GM18520 (cell line): ENCODE data around the gene TM9SF3.
A peak's percentile ranks its signal among the peaks of the same experiment; 100 is the strongest.

Experiments used
- ATAC-seq: cut with Tn5 transposase; IDR thresholded peaks from one replicate; pipeline ENCODE4 v1.9.1; 2021; ENCODE audit not compliant: unreplicated experiment

The TM9SF3 gene

DNA sequence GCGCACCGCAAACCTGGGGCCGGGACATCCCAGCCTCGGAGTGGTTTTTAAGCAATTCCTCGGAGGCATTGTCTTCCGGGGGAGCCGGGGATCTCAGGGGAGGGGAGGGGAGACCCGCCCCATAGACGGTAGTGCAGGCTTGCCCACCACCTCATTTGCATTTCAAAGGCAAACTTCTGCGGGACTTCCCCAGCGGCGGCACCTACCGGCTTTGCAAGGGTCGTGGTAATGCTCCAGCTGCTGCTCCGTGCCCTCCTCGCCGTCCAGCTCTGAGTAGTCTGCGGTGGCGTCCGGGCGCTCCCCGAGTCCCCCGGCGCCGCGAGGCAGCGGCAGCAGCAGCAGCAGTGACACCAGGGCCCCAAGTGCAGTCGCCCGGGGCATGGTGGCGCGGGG is 73.5 kb downstream of the TM9SF3 start:
- ATAC-seq: peak; percentile 26

DNA sequence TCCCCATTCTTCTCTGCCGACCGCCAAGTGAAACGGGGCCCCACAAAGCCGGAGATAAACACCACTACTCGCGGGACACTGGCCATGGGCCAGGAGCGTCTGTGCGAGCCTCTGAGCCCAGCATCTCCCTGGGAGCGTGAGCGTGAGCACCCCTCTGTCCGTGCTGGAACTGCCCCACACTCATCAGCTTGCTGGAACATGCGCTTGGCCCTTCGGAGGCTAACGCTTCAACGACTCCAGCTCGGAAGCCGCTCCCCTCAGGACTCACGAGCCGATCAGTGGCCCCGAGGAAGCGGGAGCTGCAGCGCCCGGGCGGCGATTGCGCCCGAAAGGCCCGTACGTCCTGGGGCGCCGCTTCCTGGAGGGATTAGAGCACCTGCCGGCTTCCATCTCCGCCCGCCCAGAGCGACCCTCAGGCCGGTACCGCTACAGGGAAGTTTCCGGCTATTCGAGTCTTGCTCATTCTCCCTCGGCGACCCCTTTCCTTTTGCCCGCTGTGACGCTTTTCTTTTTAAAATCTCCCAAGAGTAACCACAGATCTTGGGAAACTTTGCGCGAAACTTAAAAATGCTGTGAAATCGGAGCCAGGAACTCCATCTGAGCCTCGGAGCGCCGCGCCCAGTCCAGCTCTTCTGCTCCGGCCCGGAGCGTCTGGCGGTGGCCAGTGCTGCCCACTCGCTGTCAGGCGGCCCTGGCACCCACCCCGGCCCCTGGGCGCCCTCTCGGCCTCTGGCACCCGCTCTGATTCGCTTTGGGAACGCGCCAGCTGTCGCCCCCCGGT is 74.1 kb downstream of the TM9SF3 start:
- ATAC-seq: no peak

DNA sequence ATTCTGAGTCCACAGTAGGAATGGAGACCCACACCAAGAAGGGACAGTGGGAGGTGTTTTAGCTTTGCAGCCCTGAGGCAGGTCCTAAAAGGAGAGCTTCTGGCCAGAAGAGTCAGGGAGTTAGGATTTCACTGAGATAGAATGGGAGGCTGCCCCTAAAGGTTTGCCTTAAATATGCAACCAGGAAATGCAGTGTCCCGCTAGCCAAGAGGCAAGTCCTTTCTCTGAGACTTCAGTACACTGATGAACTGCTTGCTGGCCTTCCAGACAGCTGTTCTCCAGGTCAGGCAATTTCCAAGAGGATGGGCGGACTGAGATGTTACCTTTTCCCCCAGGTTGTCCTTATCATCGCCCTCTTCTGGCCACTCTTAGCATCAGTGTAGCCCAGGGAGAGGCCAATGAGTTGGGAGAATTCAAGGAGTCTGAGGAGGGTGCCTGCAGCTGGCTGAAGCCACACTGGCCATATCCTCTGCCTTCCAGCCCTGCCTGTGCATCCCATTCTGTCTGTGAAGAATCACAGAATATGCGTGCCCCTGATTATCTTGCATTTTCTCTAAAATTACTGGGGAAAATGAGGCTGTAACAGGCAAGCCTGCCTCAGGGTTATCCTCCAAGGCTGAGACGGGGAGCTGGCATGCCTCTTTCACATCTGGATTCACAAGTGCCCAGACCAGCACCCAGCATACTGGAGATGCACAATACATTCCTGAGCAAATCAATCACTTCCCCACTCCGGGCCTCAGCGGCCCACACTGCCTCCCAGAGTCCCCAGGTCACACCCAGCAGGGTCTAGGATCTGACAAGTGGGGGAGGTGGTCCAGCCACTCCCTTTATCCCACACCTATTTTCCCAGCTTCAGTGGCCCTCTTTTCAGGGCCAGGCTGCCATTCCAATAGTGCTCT is 75.5 kb downstream of the TM9SF3 start:
- no peak for ATAC-seq

DNA sequence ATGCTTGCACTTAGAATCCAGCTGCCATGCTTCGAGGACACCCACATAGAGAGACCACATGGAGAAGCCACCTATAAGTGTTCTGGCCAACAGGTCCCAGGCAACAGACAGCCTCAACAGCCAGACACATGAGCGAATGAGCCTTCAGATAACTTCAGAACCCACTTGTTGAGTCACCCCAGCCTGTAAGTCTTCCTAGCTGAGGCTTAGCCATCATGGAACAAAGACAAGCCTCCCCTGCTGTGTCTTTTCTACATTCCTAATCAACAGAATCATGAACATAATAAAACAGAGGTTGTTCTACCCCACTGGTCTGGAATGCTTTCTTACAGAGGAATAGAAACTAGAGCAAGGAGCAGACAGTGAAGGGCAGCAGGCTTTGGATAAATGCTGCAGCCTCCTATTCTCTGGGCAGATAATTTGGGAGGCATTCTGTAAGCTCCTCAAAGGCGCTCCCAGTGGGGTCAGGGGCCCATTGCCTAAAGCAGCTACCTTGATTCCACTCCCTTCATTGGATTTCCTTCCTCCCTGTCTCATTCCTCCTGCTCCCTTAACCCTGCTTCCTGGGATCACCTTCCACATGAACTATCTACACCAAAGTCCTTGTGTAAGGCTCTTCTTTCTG is 77.7 kb downstream of the TM9SF3 start:
- ATAC-seq: no peak

DNA sequence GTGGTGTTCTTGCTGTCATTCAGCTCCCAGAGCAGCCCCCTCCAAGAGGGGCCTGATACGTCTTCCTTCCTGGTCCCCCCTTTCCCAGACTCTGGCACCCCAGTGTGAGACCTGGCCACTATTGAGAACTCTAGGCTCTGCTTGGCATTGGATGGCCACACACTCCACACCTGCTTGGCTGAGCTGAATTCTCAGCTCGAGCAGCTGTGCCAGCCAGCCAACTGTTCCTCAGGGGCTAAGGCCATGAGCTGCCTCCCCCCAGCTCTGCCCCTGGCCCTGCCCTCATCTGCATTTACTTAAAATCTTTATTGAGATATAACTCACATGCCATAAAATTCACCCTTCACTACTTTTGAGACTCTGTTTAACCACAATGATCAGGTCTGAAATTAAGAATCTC is 79.8 kb downstream of the TM9SF3 start:
- no peak for ATAC-seq

DNA sequence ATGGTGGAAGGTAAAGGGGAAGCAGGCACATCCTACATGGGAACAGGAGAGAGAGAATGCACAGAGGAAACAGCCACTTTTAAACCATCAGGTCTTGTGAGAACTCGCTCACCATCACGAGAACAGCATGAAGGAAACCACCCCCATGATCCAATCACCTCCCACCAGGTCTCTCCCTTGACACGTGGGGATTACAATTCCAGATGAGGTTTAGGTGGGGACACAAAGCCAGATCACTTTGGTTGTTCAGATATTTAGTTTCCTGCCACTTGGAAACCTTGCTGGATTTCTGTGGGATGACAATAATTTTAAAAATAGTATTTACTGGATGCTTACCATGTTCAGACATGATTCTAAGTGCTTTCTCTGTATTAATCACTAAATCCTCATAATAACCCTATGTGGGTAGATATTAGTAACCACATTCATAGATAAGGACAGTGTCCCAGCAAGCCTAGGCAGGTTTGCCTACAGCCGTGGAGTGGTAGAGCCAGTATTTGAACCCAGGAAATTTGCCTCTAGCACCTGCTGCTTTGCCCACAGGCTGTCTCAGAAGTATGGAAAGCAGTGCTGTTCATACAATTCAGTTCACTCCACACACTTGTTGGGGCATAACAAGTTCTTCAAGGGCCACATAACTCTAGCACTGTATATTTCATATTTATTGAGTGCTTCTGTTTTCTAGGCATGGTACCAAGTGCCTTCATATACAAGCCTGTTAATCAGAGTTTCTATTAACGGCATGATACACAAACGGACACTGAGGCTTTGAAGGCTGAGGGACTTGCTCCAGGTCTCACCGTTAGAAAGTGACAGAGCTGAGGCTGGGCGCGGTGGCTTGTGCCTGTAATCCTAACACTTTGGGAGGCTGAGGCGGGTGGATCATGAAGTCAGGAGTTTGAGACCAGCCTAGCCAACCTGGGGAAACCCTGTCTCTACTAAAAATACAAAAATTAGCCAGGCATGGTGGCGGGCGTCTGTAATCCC is 81.4 kb downstream of the TM9SF3 start:
- ATAC-seq: no peak

DNA sequence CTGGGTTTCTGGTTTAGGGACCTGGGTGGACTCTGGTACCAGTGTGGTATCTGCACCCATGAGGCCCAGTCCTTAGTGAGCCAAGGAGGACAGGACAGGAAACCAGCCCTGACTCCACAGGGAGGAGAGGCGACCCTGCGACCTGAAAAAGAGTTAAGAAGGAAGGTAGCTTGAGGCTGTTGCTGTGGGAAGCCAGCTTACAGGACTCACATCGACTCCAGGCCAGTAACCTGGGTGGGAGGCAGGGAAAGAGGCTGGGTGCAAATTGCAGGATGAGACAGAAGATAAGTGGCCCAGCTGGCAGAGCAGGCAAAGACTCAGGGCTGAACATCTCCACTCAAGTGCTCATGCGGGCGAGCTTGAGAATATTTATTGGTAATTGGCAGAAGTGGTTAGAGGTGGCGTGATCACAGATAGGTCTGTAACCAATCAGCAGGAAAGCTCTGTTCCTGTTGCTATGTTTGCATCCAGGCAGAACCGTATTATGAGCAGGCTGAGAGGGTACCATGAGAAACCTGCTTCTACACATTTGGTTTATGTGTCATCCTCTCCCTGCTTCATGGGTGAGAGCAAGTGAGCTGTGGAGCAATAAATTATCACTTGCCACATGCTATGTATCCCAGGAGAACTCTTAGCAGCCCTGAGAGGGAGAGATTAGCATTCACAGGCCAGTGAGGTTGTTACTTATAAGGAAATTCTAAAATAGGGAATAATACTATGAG is 84.1 kb downstream of the TM9SF3 start:
- no peak for ATAC-seq

DNA sequence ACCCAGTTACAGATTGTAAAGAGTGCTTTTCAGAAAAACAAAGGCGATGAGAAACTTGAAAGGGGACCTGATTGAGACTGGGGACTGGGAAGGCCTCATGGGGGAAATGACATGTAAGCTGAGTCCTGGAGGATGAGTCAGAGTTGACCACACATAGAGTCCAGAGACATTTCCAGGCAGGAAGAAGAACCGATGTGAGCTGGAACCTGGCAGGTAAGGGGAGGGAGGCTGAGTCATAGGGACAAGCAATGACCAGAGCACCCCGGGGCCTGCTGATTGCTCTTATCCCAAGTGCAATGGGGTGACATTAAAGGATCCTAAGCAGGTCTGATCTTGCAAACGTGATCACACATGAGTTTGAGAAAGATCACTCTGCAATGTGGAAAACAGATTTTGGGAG is 84.8 kb downstream of the TM9SF3 start:
- no peak for ATAC-seq

DNA sequence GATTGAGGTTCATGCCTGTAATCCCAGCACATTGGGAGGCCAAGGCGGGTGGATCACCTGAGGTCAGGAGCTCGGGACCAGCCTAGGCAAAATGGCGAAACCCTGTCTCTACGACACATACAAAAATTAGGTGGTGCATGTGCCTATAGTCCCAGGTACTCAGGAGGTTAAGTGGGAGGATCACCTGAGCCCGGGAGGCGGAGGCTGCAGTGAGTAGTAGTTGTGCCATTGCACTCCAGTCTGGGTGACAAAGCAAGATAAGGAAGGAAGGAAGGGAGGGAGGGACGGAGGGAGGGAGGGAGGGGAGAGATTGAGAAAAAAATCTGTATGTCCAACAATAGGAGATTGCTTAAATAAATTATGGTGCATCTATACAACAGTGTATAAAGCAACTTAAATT is 86.3 kb downstream of the TM9SF3 start:
- no peak for ATAC-seq

DNA sequence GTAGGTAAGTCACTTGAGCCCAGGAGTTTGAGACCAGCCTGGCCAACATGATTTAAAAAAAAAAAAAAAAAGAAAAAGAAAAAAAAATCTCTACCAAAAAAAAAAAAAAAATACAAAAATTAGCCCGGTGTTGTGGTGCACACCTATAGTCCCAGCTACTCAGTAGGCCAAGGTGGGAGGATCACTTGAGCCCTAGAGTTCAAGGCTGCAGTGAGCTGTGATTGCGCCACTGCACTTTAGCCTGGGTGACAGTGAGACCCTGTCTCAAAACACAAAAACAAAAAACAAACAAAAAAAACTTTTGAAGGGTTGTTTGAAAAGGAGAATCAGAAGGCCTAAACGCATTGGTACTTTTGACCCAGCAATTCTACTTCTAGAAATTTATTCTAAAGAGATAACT is 86.8 kb downstream of the TM9SF3 start:
- no peak for ATAC-seq

DNA sequence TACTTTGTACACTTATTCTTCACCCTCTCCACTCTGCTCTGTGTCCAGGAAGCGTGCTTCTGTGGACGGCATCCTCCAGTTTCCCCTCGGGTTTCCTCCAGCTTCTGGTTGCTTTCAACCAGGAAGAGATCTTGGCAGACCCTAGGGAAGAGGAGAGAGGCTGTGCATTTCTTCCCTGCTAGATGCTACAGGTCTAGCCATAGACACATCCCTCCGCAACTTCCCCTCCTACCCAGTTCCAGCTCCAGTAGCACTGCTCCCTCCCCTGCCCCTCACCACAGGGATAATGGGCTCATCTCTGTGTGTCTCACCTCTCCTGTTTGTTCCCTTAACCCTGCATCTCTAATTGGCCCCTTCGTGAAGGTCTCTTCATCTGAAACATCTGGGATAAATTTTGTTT is 89.4 kb downstream of the TM9SF3 start:
- no peak for ATAC-seq

DNA sequence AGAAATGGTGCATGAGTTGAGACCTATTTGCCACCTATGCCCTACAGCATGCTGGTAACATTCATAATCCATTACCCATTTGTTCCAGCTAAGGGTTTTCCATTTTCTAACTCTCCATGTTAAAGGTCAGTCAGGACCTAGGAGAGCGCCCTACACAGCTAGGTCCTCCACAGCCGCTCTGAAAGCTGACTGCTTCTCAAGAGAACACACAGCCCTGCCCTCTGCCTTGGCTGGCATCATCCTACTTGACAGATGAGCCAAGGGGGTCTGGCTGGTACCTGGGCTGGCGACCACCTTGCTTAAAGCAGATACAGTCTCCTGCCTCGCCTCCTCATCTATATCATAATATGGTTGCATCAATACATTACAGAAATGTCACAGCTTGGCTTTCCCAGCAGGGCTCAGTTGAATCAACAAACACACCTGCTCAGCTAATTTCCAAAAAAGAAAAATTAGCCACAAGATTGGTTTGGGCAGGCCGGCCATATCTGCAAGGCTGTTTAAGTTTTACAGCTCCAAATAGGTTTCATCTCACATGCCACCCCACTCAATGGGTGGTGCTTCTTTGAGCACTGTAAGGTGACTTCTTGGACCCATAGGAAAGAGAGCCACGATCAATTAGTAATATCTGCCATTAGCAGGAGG is 90.4 kb downstream of the TM9SF3 start:
- no peak for ATAC-seq

DNA sequence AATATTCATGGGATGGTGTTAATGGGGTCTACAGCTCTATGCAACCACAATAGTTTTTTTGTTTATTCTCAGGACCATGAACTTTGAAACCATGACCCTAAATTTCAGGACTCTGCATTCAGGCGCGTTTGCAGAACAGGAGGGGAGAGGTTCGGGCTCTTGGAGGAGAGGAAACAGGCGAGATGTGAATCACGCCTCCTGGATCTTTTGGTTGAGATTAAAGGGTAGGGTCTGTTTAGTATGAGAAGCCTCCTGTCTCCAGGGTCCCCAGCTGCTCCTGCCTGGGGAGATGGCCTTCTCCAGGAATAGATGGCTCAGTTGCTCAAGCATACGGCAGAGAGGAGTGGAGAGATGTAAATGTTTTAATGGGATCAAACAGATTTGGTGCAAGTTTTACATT is 91.3 kb downstream of the TM9SF3 start:
- ATAC-seq: no peak

DNA sequence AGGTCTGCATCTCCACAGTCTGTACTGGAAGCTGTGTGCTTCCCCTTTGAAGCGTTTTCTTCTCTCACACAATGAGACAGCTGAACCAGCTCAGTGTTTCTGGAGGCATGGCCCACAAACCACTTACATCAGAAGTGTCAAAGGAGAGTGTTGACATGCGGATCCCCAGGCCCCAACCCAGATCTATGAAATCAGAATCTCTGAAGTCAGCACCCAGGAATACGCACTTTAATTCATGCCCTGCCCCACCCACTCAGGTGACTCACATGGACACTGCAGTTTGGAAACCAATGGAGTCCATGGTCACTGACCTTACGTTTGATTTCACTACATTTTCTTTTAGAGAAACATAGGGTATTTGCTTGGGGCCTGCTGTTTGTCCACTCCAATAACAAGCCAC is 92.1 kb downstream of the TM9SF3 start:
- no peak for ATAC-seq

DNA sequence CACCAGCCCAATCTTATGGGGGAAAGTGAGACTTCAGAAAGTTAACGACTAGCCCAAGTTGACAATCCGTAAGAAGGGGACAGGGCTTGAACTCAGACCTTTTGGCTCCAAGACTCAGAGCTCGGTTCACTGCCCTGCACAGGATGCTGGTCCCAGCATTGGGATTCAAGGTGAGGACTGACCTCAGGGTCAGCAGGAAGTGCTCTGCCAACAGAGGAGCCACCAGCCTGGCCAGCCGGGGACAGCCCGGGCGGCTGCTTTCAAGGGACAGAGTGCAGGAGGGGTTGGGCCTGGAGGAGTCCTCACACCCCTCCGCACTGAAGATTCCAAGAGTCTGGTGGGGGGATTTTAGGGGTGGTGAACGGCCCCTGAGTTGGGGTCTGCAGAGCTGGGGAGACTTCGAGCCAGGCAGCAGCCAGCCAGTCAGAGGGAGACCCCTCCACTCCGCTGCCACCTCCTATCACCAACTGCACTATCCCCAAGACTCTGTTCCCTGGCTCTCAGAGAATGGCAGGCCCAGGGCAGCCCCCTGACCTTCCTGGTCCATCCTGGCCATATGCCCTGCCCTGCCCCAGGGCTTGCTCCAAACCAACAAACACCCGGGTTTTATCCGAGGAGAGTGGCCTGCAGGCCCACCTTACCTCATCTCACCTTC is 92.8 kb downstream of the TM9SF3 start:
- ATAC-seq: no peak

DNA sequence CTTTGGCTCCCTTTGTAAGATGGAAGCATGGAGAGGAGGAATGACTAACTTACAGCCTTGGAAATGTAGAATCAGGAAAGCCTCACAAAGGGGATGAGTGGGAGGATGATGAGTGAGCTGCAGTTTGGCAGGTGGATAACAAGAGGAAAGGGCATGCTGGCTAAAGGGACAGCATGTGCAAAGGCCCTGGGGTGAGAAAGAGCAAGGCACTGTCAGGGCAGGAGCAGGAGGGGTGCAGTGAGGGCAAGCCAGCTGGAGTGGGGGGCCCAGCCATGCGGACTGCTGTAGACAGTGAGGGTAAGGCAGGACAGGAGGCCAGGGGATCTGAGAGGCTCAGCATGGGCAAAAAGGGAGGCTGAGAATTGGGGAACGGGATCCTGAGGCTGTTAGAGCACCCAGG is 93.6 kb downstream of the TM9SF3 start:
- ATAC-seq: no peak

DNA sequence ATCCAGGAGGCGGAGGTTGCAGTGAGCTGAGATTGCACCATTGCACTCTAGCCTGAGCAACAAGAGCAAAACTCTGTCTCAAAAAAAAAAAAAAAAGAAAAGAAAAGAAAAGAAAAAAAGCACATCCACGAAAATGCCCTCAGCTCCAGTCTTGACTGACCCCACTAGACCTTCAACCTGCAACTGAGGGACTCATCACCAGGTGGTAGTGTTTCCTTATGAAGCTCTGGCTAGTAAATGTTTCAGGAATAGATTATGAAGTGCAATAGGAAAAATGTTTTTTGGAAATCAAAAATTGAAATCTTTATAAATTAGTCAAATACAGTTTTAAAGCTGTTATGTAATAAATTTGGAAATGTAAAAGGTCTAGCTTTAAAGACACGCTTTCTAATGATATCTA is 95.5 kb downstream of the TM9SF3 start:
- ATAC-seq: no peak

DNA sequence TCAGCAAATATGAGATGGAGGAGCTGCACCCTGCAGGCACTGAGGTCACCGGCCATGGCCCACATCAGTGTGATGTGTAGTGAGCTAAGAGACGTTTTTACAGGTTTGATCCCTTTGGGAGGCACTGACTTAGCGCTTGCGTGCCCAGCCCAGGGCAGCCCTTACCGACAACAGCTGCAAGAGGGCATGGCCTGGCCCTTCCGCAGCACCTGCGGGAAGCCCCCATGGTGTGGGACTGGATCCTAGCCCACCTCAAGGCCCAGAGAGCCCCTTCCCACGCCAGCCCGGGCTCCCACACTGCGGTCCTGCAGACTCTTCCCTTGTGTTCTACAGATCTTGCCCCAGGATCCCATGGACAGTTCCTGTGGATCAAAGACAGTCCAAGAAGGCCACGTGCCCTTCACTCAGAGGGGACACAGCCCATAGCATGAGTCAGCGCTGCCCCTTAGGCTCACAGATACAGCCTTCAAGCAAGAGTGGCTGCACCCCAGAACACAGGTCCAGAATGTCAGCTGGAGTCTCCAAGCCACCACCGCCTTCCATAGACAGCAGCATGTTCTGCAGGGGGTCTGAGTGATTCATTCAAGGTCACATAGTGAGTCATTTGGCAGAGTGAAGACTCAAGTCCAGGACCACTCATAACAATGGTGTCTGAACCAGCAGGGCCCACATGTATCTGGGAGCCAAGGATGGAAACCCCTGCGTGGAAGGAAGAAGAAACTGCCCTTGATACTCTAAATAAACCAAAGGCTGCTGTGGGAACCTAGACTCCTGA is 98.5 kb downstream of the TM9SF3 start:
- ATAC-seq: no peak
